HG02642 (cell line): ENCODE measurements around the gene SFMBT2.
"Not testable (repeated sequence)": the region's sequence is repeated elsewhere in the genome, so short reads cannot be mapped to it uniquely, and the experiment has no call there.

Experiments
- ATAC-seq: cut with Tn5 transposase; IDR thresholded peaks from one replicate; pipeline ENCODE4 v1.9.1; 2021; ENCODE audit warnings: mild to moderate bottlenecking; ENCODE audit not compliant: unreplicated experiment, poor library complexity

The SFMBT2 gene

DNA sequence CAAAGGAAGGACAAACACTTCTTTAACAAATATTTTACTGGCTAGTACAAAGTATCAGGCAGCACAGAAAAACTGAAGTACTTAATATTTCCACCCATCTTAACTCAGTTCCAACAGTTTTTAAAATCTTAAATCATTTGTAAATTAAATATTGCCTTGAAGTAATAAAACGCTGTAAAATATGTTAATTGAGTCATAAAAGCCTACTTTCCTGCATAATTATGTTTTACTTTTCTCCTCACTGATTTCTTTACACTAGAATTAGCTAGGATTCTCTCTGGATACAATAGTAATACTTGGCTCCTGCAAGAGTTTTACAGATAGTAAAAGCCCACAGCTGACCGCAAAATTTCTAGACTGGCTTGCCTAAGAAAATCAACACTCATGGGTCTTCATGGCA, 74.9 kb downstream of the SFMBT2 start:
- no peak for ATAC-seq

DNA sequence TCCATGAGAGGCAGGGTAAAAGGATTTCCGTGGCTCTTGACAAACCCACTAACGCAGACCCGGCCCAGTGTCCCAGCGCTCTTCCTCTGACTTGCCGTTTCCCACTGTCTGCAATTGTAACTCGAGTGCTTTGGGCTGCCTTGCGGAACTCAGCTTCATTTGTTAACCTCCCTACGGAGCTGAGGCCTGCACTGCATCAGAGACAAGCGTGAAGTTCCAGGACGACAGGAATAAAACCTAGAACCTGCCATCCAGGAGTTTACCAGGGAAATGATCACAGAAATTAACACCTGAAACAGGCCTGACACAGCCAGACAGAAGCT, 76.2 kb downstream of the SFMBT2 start:
- ATAC-seq: no peak

DNA sequence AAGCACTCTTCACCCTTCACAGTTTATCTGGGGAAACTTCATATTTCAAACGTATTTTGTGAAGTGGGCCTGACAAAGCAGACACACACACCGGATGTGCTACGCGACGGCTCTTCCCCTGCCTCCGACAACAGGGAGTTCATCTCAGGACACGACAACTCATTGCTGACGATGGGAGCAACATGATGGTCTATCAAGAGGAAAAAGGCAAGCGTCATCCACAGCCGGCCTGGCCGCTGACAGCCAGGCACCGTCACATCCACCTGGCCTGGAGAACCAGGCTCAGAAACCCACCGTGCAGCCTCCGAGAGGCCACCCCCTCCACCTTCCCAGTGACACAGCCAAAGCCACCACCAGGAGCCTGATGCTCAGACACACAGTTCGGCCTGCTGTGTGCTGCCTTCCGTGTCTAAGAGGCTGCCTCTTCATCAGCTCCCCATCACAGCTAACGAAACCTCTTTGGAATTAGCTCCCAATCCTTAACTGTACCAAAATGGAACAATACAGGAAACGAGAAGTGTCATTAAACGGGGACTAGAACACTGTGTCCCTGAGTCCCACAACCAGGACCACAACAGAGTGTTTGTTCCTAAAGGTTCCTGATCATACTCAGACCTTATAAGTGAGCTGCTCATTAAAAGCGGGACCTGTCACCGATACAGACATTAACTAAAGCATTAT, 76.7 kb downstream of the SFMBT2 start:
- ATAC-seq: no peak

GRCh38 chr10:7329219-7329618, 81.6 kb downstream of the SFMBT2 start:
- ATAC-seq: no peak

DNA sequence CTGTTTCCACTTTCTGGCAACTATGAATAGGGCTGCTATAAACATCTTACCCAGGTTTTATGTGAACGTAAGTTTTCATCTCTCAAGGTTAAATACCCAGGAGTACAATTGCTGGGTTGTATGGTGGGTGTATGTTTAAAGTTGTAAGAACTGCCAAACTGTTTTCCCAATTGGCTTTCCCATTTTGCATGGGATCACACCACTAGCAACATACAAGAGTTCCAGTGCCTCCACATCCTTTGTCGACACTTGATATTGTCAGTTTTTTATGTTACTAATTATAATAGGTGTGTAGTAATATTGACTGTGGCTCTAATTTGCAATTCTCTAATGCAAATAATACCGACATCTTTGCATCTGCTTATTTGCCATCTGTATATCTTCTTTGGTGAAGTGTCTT, 82.9 kb downstream of the SFMBT2 start:
- no peak for ATAC-seq

DNA sequence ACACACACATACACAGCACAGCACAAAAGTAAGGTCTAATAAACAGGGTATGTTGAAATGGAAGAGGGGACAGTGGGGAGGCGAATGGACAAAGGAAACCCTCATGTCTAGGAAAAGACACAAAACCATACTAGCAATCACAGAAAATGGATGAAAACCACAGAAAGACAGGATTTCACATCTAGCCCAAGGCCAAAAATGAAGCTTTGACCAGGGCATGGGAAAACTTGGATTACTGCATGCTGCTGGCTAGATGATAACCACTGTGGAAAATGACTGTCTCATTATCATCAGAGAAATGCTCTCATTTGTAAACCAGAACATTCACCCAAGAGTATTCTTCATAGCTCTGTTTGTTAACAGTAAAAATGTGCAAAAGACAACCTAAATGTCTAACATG, 88.2 kb downstream of the SFMBT2 start:
- no peak for ATAC-seq

DNA sequence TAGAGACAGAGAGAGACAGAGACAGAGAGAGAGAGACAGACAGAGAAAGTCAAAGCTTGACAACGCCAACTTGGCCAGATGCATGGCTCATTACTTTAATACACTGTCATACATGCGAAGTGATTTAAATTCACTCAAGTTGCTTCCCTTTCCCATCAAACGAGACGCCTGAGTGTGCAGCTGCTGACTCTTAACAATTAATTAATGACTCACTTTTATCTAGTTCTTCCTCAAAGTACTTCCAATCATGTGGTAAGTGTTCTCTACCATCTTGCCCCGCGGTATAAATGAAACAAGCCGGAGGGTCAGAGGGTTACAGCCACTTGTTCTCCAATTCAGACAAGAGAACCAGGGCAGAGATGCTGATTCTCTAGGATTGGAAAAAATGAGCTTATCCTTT, 90.8 kb downstream of the SFMBT2 start:
- no peak for ATAC-seq

DNA sequence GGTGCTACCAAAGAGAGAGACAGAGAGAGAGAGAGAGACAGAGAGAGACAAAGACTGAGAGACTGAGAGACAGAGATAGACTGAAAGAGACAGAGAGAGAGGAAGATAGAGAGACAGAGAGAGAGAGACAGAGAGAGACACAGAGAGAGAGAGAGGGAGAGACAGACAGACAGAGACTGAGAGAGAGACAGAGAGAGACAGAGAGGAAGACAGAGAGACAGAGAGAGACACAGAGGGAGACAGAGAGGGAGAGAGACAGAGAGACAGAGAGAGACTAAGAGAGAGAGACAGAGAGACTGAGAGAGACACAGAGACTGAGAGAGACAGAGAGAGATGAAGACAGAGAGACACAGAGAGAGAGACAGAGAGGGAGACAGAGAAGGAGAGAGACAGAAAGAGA, 91.2 kb downstream of the SFMBT2 start:
- no peak for ATAC-seq

DNA sequence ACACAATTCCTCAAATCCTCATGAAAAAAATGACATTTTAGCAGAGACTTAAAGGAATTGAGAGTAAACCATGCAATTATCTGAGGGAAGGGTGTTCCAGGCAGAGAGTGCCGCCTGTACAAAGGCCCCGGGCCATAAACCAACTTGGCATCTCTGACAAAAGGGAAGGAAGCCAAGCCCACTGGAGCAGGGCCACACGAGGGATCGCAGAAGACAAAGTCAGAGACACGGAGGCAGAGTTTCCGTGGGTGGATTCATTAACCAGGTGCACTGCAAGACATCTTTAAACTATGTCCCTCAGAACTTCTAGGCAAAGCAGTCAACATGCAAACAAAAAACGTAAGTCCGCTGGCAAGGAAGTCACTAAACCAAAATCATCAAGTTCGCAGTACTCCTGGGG, 92.0 kb downstream of the SFMBT2 start:
- ATAC-seq: no peak

DNA sequence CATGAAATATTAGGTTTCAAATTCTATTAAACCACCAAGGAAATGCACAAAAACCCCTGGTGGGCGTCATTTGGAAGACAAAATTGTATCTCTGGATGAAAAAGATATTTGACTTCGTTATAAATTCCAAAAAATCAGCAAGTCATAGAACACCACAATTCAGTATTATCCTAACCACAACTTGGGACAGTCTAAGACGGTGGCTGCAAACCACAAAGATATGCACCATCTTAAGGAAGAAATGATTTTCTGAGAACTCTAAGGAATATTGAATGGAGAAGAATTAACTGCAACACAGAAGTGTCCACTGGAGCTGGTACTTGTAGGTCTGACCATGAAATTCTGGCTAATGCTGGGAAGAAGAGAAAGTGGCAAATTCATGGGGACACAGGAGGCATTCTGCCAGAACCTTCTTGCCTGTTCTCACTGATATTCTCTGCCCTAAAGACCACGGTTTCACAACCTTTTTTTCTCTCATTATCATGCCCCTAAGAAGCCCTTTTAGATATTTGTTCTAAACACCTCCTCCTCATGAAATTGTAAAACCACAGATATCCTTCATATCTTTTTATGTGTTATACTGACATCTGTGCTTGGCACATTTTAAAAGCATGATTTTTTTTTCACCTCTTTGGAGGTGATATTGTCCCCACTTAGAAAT, 92.9 kb downstream of the SFMBT2 start:
- ATAC-seq: no peak

GRCh38 chr10:7316839-7317238, 94.0 kb downstream of the SFMBT2 start:
- ATAC-seq: no peak

- no peak for ATAC-seq
Observed at GRCh38 chr10:7315906-7316305, 94.9 kb downstream of the SFMBT2 start.

- no peak for ATAC-seq
Observed at GRCh38 chr10:7314170-7314569, 96.7 kb downstream of the SFMBT2 start.

DNA sequence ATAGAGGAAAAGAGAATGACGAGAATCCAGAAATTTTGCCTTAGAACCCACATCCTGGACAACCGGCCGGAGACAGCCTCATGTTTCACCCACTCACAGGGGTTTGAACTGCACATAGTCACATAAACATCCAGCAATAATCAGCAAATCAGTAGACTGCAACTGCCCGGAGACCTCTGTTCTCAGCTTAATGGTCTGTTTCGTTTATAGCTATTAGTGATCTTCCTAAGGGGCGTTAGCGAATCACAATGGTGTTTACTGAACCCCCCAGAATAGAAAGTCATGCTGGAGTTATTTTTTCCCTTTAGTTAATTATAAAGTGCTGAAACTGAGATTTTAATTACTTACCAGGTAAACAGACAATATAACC, 98.4 kb downstream of the SFMBT2 start:
- ATAC-seq: no peak

GRCh38 chr10:7311850-7312487, 98.9 kb downstream of the SFMBT2 start:
- ATAC-seq: not testable (repeated sequence)

- ATAC-seq: no peak
Observed at GRCh38 chr10:7311218-7311849, 99.5 kb downstream of the SFMBT2 start.

DNA sequence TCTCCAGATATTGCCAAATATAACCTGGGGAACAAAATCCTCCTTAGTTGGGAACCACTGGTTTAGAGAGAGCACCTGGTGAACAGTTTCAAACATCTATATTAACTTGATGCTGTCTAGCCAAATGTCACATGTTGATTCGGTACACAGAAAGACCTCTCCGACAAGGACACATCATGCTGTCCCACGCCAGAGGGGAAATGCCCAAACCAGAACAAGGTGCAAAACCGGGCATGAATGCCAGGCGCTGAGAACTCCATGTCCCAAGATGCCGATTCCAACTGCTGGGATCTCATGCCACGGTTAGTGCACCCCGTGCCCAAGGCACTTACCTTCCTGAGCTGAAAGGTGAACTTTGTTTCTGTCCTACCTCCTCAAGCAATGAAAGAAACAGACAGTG, 100.8 kb downstream of the SFMBT2 start:
- ATAC-seq: no peak

DNA sequence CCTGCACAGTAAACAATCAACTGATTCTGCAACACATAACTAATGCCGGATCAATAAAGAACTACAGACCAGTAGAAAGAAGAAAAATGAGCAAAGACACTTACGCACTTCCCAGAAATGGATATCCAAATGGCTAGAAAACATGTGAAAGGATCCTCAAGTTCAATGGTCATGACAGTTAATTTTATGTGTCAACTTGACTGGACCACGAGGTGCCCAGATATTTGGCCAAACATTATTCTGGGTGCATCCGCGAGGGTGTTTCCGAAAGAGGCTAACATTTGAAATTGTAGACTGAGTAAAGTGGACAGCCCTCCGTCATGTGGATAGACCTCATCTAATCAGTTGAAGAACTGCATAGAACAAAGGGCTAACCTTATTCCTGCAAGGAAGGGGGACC, 102.0 kb downstream of the SFMBT2 start:
- ATAC-seq: no peak

- ATAC-seq: no peak
Observed at GRCh38 chr10:7306616-7307015, 104.2 kb downstream of the SFMBT2 start.

GRCh38 chr10:7306147-7306546, 104.7 kb downstream of the SFMBT2 start:
- ATAC-seq: no peak

- ATAC-seq: no peak
Observed at GRCh38 chr10:7305053-7305452, 105.8 kb downstream of the SFMBT2 start.

DNA sequence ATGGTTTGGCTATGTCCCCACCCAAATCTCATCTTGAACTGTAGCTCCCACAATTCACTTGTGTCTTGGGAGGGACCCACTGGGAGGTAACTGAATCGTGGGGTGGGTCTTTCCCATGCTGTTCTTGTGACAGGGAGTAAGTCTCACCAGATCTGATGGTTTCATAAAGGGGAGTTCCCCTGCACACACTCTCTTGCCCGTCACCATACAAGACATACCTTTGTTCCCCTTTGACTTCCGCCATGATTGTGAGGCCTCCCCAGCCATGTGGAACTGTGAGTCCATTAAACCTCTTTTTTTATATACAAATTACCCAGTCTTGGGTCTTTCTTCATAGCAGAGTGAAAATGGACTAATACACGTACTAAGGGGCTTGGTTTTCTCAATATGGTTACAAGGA, 106.7 kb downstream of the SFMBT2 start:
- no peak for ATAC-seq
